Heart left ventricle (tissue), 16 donors: ENCODE data around the gene IGFL4. TPM values are rescaled to one million over a fixed set of nuclear protein-coding genes. Genes with fewer than 3 reads are reported as not detected.

Source experiments
- ATAC-seq, 4 donors: fragments of 200-7000 bp; cut with Tn5 transposase; one replicate each; pipeline ENCODE4 v1.9.1; 2020 to 2022; ENCODE audit warnings: moderate library complexity in 4 of 4, mild to moderate bottlenecking in 3 of 4, moderate number of reproducible peaks in 1 of 4
- DNase-seq, 5 donors: peaks; one replicate each; pipeline ENCODE4 v3.0.0-alpha.2; 2020
- H3K27ac ChIP-seq, 12 donors: fragments of 200-600 bp; sonication (generic) in 4 of 12; one replicate each; pipeline versions ENCODE4 v1.5.0 to v1.8.0; 2016 to 2022; ENCODE audit warnings: mild to moderate bottlenecking in 2 of 12
- H3K27me3 ChIP-seq, 9 donors: fragments of 200-600 bp; sonication (generic) in 2 of 9; one replicate each; pipeline versions ENCODE4 v1.5.1 to v1.8.0; 2016 to 2022; ENCODE audit warnings: mild to moderate bottlenecking in 3 of 9
- H3K36me3 ChIP-seq, 9 donors: fragments of 200-600 bp; sonication (generic) in 2 of 9; one replicate each; pipeline versions ENCODE4 v1.5.0 to v1.8.0; 2018 to 2022; ENCODE audit warnings: mild to moderate bottlenecking in 2 of 9
- H3K4me1 ChIP-seq, 12 donors: fragments of 200-600 bp; sonication (generic) in 4 of 12; one replicate each; pipeline versions ENCODE4 v1.5.0 to v1.8.0; 2016 to 2022; ENCODE audit warnings: mild to moderate bottlenecking in 3 of 12
- H3K4me3 ChIP-seq, 12 donors: fragments of 200-600 bp; sonication (generic) in 4 of 12; one replicate each; pipeline versions ENCODE4 v1.5.0 to v1.8.0; 2017 to 2022; ENCODE audit warnings: mild to moderate bottlenecking in 9 of 12, moderate library complexity in 4 of 12
- H3K9me3 ChIP-seq, 12 donors: fragments of 200-600 bp; sonication (generic) in 4 of 12; one replicate each; pipeline versions ENCODE4 v1.5.0 to v1.8.0; 2016 to 2022; ENCODE audit warnings: mild to moderate bottlenecking in 1 of 12
- POLR2A ChIP-seq, 2 donors: fragments of 450-650 bp; IDR thresholded peaks; one replicate each; pipeline ENCODE4 v1.6.1; 2017; ENCODE audit warnings: antibody characterized with exemption in 2 of 2, mild to moderate bottlenecking in 2 of 2, moderate library complexity in 2 of 2
- WGBS, 4 donors: extraction: QIAGEN DNeasy Blood & Tissue Kit in 2 of 4; methylation state at CpG; one replicate each; pipeline versions ENCODE4 v1.1.5 to v1.1.7; 2013 to 2018; 5-methylcytosine and 5-hydroxymethylcytosine counted together
- intact Hi-C, 10 donors: fragments of 100-400 bp; cut with DNase I; formaldehyde crosslinking; loops; one replicate each; pipeline versions ENCODE4 v1.11.1 to v1.14.2; 2022
- polyA plus RNA-seq, 2 donors: library from polyadenylated mRNA; stranded (reverse); fragments of 200-250 nt; gene quantifications; one replicate each; pipeline ENCODE4 v1.2.3, GENCODE V29; 2013
- total RNA-seq, 9 donors: library from RNA; depleted of rRNA in 2 of 9; stranded (reverse); fragments of >200 nt in 2 of 9; fragmentation: NEBNext Ultra II Directional in 3 of 9; extraction: Animal tissue kit (Norgen Biotek cat#: 25700) in 3 of 9; gene quantifications; one replicate each; pipeline versions ENCODE4 v1.1.0 to v1.2.4, GENCODE V29; 2016 to 2023
- TF ChIP-seq, protein P1 (sequence below), 12 donors: fragments of 200-600 bp; sonication (generic) in 4 of 12; IDR thresholded peaks; one replicate each; pipeline versions ENCODE4 v1.5.0 to v1.8.0; 2018 to 2022; ENCODE audit warnings: antibody characterized with exemption in 12 of 12, mild to moderate bottlenecking in 5 of 12
- donor health status: ischemic (EF 13 %, LVEDD 7.1; RV severe dilation, severe dysfunction).
- donor health status: healthy with polysubstance abuse.
- donor health status: DM: no; HTN: yes; CAD: no.
- donor health status: DM: no; HTN: no; CAD: no.
- donor health status: ischemic (EF 25% LVEDD 6.9; RV normal size, moderate dysfunction).
- donor health status: ischemic (EF 25% LVEDD 5.7; RV mildly dilated, moderate dysfunction).
- donor health status: healthy.
- donor health status: DM: yes; HTN: yes; CAD: no.
- donor health status: ischemic (EF 35%, LVEDD 5.7; RV mildly dilated, moderate dysfunction).
- donor health status: nonischemic (EF 11% LVEDD 7.7; RV severe dilation, severe dysfunction).
- donor health status: DM: yes; HTN: yes; CAD: no.
- donor health status: PGD.
- donor health status: ischemic (EF 29% LVEDD 5.4; RV normal size, mild dysfunction).
- donor health status: nonischemic (EF 23%, LVEDD 6.1; RV moderate dilation, normal function).

The IGFL4 gene
- total and polyA plus RNA-seq, 11 donors: not detected

DNA sequence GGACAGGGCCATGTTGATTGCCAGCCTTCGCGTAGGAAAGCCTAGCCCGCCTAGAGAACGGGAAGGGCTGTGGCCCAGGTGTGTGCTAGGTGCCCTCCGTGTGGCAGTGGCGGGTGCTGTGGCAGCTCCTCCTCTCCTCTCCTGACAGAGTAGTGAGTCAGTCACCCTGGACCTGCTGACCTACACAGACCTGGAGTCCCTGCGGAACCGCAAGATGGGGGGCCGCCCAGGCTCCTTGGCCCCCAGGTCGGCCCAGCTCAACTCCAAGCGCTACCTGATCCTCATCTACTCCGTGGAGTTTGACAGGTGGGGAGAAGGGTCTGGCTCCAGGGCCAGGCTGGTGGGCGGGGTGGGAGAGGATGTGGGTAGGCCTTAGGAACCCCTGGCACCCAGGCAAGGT is 34.4 kb downstream of the IGFL4 start:
- Histone ChIP-seq H3K27me3 (no peaks in the 10 kb centered on the region), H3K9me3 (no peaks in the 10 kb centered on the region), H3K36me3 (peaks cover 0 to 27% (median 6%) of the 10 kb centered on the region in 9 donors), H3K4me1 (no peaks in the 10 kb centered on the region), H3K4me3 (no peak overlapping the region), H3K27ac (no peak overlapping the region)
- TF ChIP-seq POLR2A (IDR thresholded peaks at IDR 0.05): no peak
- TF ChIP-seq, protein P1, sequence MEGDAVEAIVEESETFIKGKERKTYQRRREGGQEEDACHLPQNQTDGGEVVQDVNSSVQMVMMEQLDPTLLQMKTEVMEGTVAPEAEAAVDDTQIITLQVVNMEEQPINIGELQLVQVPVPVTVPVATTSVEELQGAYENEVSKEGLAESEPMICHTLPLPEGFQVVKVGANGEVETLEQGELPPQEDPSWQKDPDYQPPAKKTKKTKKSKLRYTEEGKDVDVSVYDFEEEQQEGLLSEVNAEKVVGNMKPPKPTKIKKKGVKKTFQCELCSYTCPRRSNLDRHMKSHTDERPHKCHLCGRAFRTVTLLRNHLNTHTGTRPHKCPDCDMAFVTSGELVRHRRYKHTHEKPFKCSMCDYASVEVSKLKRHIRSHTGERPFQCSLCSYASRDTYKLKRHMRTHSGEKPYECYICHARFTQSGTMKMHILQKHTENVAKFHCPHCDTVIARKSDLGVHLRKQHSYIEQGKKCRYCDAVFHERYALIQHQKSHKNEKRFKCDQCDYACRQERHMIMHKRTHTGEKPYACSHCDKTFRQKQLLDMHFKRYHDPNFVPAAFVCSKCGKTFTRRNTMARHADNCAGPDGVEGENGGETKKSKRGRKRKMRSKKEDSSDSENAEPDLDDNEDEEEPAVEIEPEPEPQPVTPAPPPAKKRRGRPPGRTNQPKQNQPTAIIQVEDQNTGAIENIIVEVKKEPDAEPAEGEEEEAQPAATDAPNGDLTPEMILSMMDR (IDR thresholded peaks at IDR 0.05): no peak
- peak in 1 of 5 donors; percentile 29 for DNase-seq
- 91 to 98% (median 96%) methylated on average over 7 to 13 of the region's 13 CpGs for WGBS, 4 donors
- no peak for ATAC-seq
- intact Hi-C loops: loop anchor here in 2 of 10 donors (5.0 kb wide), 2 partner anchors 79 to 104 kb away; partner anchors contain the start of gene MYPOP (in 1 of the 2)

DNA sequence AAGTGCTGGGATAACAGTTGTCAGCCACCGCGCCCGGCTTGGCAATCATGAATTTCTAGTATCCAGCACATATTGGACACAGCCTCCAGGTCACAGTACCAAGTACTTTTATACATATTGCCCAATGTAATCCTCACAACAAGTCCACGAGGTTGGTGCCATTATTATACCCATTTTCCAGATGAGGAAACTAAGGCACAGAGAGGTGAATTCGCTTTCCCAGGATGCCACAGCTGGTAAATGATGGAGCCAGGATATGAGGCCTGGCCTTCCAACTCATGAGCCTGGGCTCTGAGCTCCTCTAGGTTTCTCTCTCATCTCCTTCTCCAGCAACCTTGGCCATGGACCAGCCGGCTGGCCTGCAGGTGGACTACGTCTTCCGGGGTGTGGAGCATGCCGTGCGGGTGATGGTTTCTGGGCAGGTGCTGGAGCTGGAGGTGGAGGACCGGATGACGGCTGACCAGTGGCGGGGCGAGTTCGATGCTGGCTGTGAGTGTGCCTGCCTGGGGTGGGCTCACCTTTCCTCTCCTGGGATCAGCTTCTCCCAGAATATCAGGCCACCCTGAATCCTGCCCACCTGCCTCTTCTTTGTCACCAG is 38.0 kb downstream of the IGFL4 start:
- H3K36me3 ChIP-seq: peaks cover 0 to 27% (median 6%) of the 10 kb centered on the region in 9 donors
- ATAC-seq (no peak), DNase-seq (peak in 1 of 5 donors; percentile 12)
- no peak overlapping the region for H3K4me3 ChIP-seq
- peaks cover 0 to 12% (median 0%) of the 10 kb centered on the region in 12 donors for H3K4me1 ChIP-seq
- H3K9me3 ChIP-seq: no peaks in the 10 kb centered on the region
- WGBS, 4 donors: 93 to 97% (median 96%) methylated on average over 13 to 15 of the region's 15 CpGs
- intact Hi-C loops: no loop called here
- H3K27ac ChIP-seq: no peak overlapping the region
- no peak for TF ChIP-seq POLR2A (IDR thresholded peaks at IDR 0.05)
- TF ChIP-seq, protein P1 (IDR thresholded peaks at IDR 0.05): no peak
- peaks cover 0 to 12% (median 0%) of the 10 kb centered on the region in 9 donors for H3K27me3 ChIP-seq

DNA sequence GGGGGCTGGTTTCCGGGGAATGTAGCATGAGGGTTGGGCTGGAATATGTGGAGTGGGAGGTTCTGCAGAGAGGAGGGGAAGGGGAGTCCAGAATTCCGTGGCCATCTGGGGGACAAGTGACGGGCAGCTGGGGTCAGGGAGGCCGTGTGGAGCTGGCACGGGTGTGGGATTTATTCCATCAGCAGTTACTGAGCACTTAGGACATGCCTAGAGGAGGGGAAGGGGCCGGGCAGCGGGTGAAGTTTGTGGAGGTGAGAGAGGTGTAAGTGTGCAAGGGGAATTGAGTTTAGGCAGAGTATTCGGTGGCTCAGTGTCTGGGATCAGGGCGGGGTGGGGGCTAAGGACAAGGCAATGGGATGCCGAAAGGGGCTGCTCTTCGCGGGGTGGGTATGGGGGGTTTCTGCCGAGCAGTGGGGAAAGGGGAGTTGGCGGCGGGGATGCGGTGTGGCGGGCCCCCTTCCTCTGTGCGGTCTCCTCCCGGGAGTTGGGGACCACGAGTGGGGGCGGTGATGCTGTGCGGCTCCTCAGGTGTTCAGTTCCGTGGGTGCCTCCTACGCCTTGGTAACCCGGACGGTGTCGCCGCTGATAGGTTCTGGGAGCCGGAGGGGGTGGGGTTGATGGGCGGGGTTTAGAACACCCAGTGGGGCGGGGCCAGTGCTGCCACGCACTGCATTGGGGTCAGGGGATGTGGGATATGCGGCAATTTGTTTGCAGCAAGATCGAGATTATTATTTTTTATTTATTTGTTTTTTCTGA is 40.1 kb downstream of the IGFL4 start:
- DNase-seq (peak in 1 of 5 donors; percentile 63), ATAC-seq (peak in 3 of 4 donors; percentile 59 to 70 (median 63))
- Histone ChIP-seq H3K36me3 (peaks cover 0 to 20% (median 0%) of the 10 kb centered on the region in 9 donors), H3K27ac (no peak overlapping the region), H3K4me1 (peaks cover 0 to 19% (median 7%) of the 10 kb centered on the region in 12 donors), H3K9me3 (no peaks in the 10 kb centered on the region), H3K4me3 (peak overlapping the region in 2 of 12 donors; percentile 2 to 12), H3K27me3 (peaks cover 0 to 12% (median 0%) of the 10 kb centered on the region in 9 donors)
- 8 to 19% (median 16%) methylated on average over 34 of the region's 34 CpGs for WGBS, 4 donors
- intact Hi-C loops: no loop called here
- TF ChIP-seq, protein P1 (IDR thresholded peaks at IDR 0.05): no peak
- no peak for TF ChIP-seq POLR2A (IDR thresholded peaks at IDR 0.05)

DNA sequence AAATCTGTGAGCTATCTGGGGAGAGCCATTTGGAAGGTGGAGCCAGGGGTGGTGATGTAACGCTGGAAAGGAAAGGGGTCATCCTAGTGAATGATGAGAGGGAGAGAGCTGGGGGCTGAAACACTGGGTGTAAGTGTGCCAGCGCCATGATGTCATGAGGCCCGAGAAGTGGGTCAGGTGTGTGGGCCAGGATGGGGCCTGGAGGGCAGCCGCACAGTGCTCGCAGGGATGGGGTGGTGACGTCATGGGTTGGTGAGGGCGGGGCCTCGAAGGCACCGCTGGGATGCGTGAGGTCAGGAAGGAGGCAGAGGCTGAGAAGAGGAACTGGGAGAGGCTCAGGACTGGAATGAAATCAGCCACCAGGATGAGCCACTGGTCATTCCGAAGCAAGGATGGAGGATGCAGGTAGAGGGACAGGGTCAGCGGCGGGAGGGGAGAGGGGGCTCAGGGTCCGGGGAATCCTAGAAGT is 41.1 kb downstream of the IGFL4 start:
- 17 to 22% (median 21%) methylated on average over 14 of the region's 14 CpGs for WGBS, 4 donors
- H3K36me3 ChIP-seq: peaks cover 0 to 18% (median 0%) of the 10 kb centered on the region in 9 donors
- peaks cover 0 to 21% (median 8%) of the 10 kb centered on the region in 12 donors for H3K4me1 ChIP-seq
- H3K4me3 ChIP-seq: no peak overlapping the region
- H3K27ac ChIP-seq: no peak overlapping the region
- no peak for TF ChIP-seq POLR2A (IDR thresholded peaks at IDR 0.05)
- TF ChIP-seq, protein P1 (IDR thresholded peaks at IDR 0.05): no peak
- DNase-seq (peak in 1 of 5 donors; percentile 55), ATAC-seq (no peak)
- H3K27me3 ChIP-seq: peaks cover 0 to 12% (median 0%) of the 10 kb centered on the region in 9 donors
- intact Hi-C loops: no loop called here
- no peaks in the 10 kb centered on the region for H3K9me3 ChIP-seq
